ENCODE measurements around the gene CHDH.

GRCh38 chr3:53764026-53764775, 82.0 kb downstream of the CHDH start:
- TF ChIP-seq CTCF (optimal IDR thresholded peaks at IDR 0.05 in 1 of 3, IDR thresholded peaks at IDR 0.05 in 1 of 3, conservative IDR thresholded peaks at IDR 0.05 in 1 of 3; ENCODE audit: extremely low read depth in 1 of 3, insufficient read depth in 2 of 3, low read length in 3 of 3) (no peak), EZH2 (IDR thresholded peaks at IDR 0.05; ENCODE audit: low read length) (no peak)

Data from keratinocyte (primary cell).